ENCODE measurements around the gene SLC26A11. TPM values are rescaled to one million over a fixed set of nuclear protein-coding genes. Genes with fewer than 3 reads are reported as not detected.
A peak's percentile ranks its signal among the peaks of the same experiment; 100 is the strongest.

The SLC26A11 gene
- total and polyA plus RNA-seq, 2 donors (not counting 1 experiment from before 2014, with no cell fraction given): 5.8 to 19.3 TPM

DNA sequence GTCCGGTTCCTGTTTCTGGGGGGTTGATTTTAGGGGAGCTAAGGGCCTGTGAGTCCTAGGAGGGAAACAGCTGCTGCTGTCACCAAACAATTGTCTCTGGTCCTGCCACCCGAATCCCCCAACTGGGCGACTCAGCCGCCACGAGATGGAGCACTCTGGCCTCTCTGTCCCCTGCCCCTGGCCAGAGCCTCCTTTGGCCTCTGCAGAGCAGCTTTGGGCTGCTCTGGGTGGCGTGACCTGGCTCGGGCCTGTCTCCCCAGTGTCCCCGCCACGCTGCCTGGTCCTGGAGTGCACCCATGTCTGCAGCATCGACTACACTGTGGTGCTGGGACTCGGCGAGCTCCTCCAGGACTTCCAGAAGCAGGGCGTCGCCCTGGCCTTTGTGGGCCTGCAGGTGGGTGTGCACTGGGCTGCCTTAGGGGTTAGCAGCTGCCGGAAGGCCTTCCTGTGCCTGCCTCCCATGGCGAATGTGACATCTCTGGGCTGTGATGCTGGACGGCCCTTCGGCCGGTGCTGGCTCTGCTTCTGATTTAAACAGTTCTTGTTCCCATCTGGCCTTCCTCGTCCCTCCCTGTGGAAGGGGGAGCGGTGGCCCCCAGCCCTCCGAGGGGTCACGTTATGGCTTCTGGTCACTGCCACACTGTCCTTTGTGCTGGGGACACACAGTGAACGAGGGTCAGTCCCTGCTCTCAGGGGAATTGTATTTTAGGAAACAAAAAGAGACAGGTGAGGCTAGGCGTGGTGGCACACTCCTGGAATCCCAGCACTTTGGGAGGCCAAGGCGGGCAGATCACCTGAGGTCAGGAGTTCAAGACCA, 28.9 kb downstream of the SLC26A11 start:
- no peak overlapping the region for H3K9ac ChIP-seq (ENCODE audit: insufficient read depth, low read length)
- no peak overlapping the region for H3K4me2 ChIP-seq (ENCODE audit: extremely low read depth, insufficient read depth, low read length)
- DNase-seq (ENCODE audit: low read depth in 2 of 2): no peak
- H3K36me3 ChIP-seq (ENCODE audit: control insufficient read depth, insufficient read depth, low read length): peaks cover 3% of the 10 kb centered on the region
- H3K4me1 ChIP-seq (ENCODE audit: control insufficient read depth, extremely low read depth, insufficient read depth, low read length): no peaks in the 10 kb centered on the region
- H3K9me3 ChIP-seq (ENCODE audit: control insufficient read depth, insufficient read depth, low read depth, low read length): no peaks in the 10 kb centered on the region
- no peaks in the 10 kb centered on the region for H4K20me1 ChIP-seq (ENCODE audit: control insufficient read depth, extremely low read depth, insufficient read depth, low read length)
- no peak overlapping the region for H2AFZ ChIP-seq (ENCODE audit: low read length)
- no peak overlapping the region for H3K4me3 ChIP-seq (replicated peaks in 1 of 4; ENCODE audit: control extremely low read depth in 1 of 4, insufficient read depth in 1 of 4, low read depth in 3 of 4, low read length in 4 of 4)
- H3K79me2 ChIP-seq (ENCODE audit: control insufficient read depth, insufficient read depth, low read length): no peaks in the 10 kb centered on the region
- no peaks in the 10 kb centered on the region for H3K27me3 ChIP-seq (ENCODE audit: control insufficient read depth, insufficient read depth, low read length)
- TF ChIP-seq, protein P1, sequence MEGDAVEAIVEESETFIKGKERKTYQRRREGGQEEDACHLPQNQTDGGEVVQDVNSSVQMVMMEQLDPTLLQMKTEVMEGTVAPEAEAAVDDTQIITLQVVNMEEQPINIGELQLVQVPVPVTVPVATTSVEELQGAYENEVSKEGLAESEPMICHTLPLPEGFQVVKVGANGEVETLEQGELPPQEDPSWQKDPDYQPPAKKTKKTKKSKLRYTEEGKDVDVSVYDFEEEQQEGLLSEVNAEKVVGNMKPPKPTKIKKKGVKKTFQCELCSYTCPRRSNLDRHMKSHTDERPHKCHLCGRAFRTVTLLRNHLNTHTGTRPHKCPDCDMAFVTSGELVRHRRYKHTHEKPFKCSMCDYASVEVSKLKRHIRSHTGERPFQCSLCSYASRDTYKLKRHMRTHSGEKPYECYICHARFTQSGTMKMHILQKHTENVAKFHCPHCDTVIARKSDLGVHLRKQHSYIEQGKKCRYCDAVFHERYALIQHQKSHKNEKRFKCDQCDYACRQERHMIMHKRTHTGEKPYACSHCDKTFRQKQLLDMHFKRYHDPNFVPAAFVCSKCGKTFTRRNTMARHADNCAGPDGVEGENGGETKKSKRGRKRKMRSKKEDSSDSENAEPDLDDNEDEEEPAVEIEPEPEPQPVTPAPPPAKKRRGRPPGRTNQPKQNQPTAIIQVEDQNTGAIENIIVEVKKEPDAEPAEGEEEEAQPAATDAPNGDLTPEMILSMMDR (conservative IDR thresholded peaks at IDR 0.05 in 1 of 2, IDR thresholded peaks at IDR 0.05 in 1 of 2; ENCODE audit: low read depth in 1 of 2, low read length in 2 of 2): no peak
- no peak for TF ChIP-seq EZH2 (IDR thresholded peaks at IDR 0.05; ENCODE audit: low read length, missing control alignments)
- no peak overlapping the region for H3K27ac ChIP-seq (ENCODE audit: insufficient read depth, low read length)

DNA sequence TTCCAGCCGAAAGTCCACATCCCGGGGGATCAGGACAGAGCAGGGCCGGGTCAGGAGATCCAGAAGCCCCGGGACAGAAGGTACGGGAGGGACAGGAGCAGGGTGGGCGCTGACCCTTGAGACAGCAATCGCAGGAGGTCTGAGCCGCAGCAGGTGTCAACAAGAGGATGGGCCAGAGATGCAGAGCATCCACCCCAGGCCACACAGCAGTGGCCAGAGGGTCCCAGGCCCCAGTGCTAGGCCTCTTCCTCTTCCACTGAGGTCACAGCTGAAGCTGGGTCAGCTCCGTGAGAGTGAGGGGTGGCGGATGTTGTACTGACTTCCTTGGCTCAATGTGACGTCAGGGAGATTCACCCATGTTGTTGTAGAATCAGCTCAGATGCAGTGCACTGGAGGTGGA, 31.7 kb downstream of the SLC26A11 start:
- Histone ChIP-seq H2AFZ (ENCODE audit: low read length) (no peak overlapping the region), H3K4me1 (ENCODE audit: control insufficient read depth, extremely low read depth, insufficient read depth, low read length) (peaks cover 9% of the 10 kb centered on the region), H3K79me2 (ENCODE audit: control insufficient read depth, insufficient read depth, low read length) (no peaks in the 10 kb centered on the region), H3K9me3 (ENCODE audit: control insufficient read depth, insufficient read depth, low read depth, low read length) (no peaks in the 10 kb centered on the region), H3K27me3 (ENCODE audit: control insufficient read depth, insufficient read depth, low read length) (no peaks in the 10 kb centered on the region), H3K27ac (ENCODE audit: insufficient read depth, low read length) (no peak overlapping the region), H3K36me3 (ENCODE audit: control insufficient read depth, insufficient read depth, low read length) (peaks cover 3% of the 10 kb centered on the region), H3K9ac (ENCODE audit: insufficient read depth, low read length) (no peak overlapping the region), H3K4me3 (replicated peaks in 1 of 4; ENCODE audit: control extremely low read depth in 1 of 4, insufficient read depth in 1 of 4, low read depth in 3 of 4, low read length in 4 of 4) (no peak overlapping the region), H3K4me2 (ENCODE audit: extremely low read depth, insufficient read depth, low read length) (no peak overlapping the region), H4K20me1 (ENCODE audit: control insufficient read depth, extremely low read depth, insufficient read depth, low read length) (no peaks in the 10 kb centered on the region)
- TF ChIP-seq, protein P1 (conservative IDR thresholded peaks at IDR 0.05 in 1 of 2, IDR thresholded peaks at IDR 0.05 in 1 of 2; ENCODE audit: low read depth in 1 of 2, low read length in 2 of 2): no peak
- no peak for TF ChIP-seq EZH2 (IDR thresholded peaks at IDR 0.05; ENCODE audit: low read length, missing control alignments)
- no peak for DNase-seq (ENCODE audit: low read depth in 2 of 2)

DNA sequence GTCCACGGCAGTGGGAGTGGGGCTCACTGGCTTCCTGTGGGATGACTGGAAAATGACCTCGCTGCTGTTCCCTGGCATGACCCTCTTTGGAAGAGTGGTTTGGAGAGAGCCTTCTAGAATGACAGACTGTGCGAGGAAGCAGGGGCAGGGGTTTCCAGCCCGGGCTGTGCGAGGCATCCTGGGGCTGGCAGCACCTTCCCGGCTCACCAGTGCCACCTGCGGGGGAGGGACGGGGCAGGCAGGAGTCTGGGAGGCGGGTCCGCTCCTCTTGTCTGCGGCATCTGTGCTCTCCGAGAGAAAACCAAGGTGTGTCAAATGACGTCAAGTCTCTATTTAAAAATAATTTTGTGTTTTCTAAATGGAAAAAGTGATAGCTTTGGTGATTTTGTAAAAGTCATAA, 32.6 kb downstream of the SLC26A11 start:
- TF ChIP-seq, protein P1 (conservative IDR thresholded peaks at IDR 0.05 in 1 of 2, IDR thresholded peaks at IDR 0.05 in 1 of 2; ENCODE audit: low read depth in 1 of 2, low read length in 2 of 2): peak; percentile 12 to 35
- TF ChIP-seq EZH2 (IDR thresholded peaks at IDR 0.05; ENCODE audit: low read length, missing control alignments): no peak
- H3K79me2 ChIP-seq (ENCODE audit: control insufficient read depth, insufficient read depth, low read length): no peaks in the 10 kb centered on the region
- H3K27me3 ChIP-seq (ENCODE audit: control insufficient read depth, insufficient read depth, low read length): no peaks in the 10 kb centered on the region
- H3K36me3 ChIP-seq (ENCODE audit: control insufficient read depth, insufficient read depth, low read length): peaks cover 2% of the 10 kb centered on the region
- DNase-seq (ENCODE audit: low read depth in 2 of 2): peak; percentile 6 to 19
- H2AFZ ChIP-seq (ENCODE audit: low read length): no peak overlapping the region
- H3K4me2 ChIP-seq (ENCODE audit: extremely low read depth, insufficient read depth, low read length): no peak overlapping the region
- no peak overlapping the region for H3K4me3 ChIP-seq (replicated peaks in 1 of 4; ENCODE audit: control extremely low read depth in 1 of 4, insufficient read depth in 1 of 4, low read depth in 3 of 4, low read length in 4 of 4)
- no peak overlapping the region for H3K9ac ChIP-seq (ENCODE audit: insufficient read depth, low read length)
- peaks cover 9% of the 10 kb centered on the region for H3K4me1 ChIP-seq (ENCODE audit: control insufficient read depth, extremely low read depth, insufficient read depth, low read length)
- H3K9me3 ChIP-seq (ENCODE audit: control insufficient read depth, insufficient read depth, low read depth, low read length): no peaks in the 10 kb centered on the region
- H3K27ac ChIP-seq (ENCODE audit: insufficient read depth, low read length): no peak overlapping the region
- H4K20me1 ChIP-seq (ENCODE audit: control insufficient read depth, extremely low read depth, insufficient read depth, low read length): no peaks in the 10 kb centered on the region
